Measurements from ENCODE around the gene ZNF577.
"Not testable (repeated sequence)": the region's sequence is repeated elsewhere in the genome, so short reads cannot be mapped to it uniquely, and the experiment has no call there.

The ZNF577 gene

DNA sequence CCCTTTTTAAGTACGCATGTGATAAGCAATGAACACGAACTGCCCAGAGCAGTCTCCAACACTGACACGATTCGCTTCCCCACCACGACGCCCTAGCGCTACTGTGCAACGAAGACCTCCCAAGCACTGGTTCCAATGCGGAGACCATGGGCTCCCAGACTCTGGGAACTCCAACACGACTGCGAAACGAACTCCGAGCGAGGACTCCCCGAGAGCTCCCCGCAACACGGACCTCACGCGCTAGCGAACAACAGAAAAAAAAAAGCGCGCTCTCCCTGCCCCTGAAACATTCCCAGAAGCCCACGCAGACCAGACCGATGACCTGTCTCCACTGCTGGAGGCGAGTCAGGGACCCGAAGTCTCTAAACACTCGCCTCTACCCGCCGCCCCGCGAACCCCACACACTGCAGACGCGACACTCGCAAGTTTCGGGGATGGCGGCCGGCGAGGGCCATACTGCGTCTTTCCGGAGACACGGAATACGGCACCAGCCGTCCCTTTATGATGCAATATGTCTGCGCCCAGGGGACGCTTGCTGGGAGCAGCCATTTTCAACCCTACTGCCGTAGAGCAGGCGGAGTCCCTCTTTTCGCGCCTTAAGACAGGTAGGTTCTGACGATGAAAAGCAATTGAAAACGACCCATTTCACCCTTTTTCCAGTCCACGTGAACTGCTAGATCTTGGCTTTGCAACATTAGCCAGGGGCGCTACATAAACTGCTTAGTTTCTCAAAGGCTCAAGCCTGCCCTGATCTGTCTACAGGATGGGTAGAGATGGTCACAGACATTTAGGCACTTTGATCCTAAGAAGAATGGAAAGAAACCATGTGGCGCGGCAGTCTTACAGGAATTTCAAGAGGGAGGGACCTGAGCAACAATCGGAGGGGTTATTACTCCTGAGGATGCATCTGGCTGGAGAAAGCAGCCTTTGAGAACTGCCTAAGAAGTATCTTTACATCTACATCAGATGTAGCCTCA lies at the start of gene ZNF577:
Gene ZNF577 (minus strand): TSS at position 430 of the 977 bp plus-strand sequence. CDS start 7,569 bp downstream, outside the sequence.
- no peak for DNase-seq

DNA sequence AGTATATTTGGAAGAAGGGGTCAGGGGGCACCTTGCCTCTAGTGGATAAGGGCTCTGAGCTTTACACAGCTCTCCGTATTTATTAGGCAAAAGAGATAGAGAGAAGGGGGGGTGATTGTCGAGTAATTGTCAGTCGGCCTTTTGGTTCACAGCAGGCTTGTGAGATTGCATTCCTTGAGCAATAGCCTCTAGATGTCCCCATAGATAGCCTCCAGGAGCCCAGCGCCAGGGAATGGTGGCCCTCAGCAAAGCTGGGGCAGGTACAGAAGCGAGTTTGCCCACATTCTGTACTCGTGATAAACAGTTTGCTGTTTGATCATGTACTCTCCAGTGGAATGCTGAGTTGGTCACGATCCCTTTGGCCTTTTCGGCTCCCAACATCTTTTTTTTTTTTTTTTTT lies 44.2 kb upstream of the ZNF577 start:
- no peak for DNase-seq

DNA sequence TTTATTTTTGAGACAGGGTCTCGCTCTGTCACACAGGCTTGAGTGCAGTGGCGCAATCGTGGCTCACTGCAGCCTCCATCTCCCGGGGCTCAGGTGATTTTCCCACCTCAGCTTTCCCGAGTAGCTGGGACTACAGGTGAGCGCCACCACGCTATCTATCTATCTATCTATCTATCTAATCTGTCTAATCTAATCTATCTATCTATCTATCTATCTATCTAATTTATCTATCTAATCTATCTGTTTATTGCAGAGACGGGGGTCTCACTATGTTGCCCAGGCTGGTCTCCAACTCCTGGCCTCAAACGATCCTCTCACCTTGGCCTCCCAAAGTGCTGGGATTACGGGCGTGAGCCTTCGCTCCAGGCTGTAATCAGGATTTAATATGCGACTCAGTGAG lies 40.1 kb upstream of the ZNF577 start:
- DNase-seq, result no peak

DNA sequence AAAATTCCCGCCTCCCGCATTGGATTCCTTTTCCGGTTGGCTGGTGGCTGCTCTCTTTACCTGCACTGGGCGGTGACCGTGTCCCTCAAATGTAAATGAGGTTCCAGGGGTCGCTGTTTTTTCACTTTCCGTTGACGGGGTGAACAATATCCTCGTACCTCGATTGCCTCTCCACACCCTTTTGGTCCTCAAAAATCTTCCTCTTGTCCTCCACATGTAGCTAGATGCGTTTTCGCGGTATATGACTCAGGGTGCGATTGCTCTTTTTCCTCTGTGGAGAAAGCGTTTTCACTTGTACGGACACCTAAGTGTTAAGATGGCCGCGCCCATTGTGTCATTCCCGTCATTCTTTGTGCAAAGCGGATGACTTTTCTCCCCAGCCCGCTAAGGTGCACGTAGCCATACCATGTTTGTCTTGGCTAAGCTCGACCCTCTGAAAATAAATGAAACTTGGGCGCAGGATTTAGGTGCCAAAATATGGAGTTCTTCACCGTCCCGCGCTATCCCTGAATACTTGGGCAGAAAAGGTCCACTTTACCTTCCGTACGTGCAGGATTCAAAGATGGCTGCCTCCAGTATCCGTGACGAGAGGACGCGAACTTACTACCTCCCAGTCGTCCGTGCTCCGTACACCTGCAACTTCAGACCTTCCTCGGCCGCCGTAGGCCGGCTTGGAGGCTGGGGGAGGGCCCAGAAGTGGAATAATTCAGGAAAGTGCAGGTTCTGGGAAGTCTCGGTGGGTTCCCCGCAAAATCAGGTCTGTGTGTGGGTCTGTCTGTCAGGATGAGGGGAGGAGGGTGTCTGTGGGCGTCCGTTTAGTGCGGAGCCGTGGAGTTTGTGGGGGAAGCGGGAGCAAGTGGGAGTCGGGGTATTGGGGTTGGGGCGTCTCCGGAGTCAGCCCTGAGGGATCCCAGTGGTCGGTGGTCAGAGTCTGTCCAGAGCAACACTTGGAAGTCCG lies 39.3 kb upstream of the ZNF577 start, which contains the start of gene ZNF613:
Gene ZNF613 (plus strand): TSS at position 689 of the 958 bp plus-strand sequence. CDS start 8,749 bp downstream, outside the sequence.
- peak; percentile 73 for DNase-seq

DNA sequence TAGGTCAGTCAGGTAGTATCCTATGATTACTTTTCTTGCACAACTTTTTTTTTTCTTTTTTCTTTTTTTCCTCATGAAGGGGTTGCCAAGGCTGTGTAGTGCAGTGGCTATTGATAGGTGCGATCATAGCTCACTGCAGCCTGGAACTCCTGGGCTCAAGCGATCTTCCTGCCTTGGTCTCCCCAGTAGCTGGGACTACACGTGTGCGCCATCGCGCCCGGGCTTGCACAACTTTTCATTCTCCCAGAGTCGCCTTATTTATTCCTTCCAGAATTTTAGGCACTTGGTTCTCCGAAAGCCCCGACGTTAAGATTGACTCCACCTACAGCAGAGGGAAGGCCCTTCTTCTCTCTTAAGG lies 38.7 kb upstream of the ZNF577 start:
- no peak for DNase-seq

DNA sequence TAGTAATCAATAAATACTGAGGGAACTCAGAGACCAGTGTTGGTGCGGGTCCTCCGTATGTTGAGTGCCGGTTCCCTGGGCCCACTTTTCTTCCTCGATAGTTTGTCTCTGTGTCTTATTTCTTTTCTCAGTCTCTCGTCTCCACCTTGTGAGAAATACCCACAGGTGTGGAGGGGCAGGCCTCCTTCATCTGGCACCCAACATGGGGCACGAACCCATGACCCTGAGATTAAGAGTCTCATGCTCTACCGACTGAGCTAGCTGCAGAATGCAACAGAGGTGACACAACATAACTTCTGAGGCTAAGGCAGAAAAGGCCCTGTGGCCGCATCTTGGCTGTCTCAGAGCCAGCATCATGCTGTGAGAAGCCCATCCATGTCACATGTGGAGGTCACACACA lies 34.2 kb upstream of the ZNF577 start:
- no peak for DNase-seq

DNA sequence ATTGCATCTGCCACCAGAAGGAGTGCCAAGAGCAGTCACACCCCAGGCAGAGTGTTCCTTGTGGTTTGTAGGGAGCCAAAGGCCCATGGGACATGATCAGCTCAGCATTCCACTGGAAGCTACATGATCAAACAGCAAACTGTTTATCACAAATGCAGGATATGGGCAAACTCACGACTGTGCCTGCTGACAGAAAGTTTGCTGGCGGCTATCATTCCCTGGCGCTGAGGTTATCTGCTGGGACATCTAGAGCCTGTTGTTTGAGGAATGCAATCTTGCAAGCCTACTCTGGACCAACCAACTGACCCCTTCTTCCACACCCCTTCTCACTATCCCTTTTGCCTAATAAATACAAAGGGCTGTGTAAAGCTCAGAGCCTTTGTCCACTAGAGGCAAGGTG lies 31.9 kb upstream of the ZNF577 start:
- no peak for DNase-seq

DNA sequence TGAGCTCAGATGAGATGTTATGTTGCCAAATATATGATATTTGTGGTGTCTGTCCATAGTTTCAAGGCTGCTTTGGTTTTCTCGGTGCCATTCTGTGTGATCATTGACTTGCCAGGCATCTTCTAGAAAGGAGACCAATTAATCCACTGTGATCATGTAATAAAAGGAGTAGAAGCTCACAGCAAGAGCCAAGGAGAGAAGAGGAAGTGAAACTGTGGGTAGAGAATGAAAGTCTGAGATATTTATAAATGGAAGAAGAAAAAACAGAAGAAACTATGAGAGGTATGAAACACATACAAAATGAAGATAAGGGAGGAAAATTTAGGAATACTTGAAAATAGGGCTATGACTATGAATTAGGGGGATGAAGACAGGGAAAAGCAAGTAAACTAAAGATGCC lies 28.4 kb upstream of the ZNF577 start:
- DNase-seq, result no peak

DNA sequence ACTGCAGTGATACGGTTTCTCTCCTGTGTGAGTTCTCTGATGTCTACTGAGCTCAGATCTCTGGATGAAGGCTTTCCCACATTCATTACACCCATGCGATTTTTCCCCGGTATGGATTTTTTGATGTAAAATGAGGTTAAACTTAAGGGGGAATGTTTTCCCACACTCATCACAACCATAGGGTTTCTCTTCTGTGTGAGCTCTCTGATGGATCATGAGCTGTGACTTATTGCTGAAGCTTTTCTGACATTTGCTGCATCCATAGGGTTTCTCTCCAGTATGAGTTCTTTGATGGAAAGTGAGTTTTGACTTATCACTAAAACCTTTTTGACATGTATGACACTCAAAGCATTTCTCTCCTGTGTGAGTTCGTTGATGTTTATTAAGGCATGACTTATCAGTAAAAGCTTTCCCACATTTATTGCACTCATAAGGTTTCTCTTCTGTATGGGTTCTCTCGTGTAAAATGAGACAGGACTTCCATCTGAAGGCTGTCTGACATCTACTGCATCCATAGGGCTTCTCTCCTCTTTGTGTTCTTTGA lies 27.6 kb upstream of the ZNF577 start:
- no peak for DNase-seq

DNA sequence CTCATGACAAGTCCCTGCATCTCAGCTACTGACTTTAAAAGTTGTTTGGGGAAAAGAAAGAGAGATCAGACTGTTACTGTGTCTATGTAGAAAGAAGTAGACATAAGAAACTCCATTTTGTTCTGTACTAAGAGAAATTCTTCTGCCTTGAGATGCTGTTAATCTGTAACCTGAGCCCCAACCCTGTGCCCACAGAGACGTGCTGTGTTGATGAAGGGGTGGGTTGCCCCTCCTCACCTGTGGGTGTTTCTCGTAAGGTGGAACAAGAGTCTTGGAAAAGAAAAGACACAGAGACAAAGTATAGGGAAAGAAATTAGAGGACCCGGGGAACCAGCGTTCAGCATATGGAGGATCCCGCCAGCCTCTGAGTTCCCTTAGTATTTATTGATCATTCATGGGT lies 20.2 kb upstream of the ZNF577 start:
- DNase-seq, result not testable (repeated sequence)

DNA sequence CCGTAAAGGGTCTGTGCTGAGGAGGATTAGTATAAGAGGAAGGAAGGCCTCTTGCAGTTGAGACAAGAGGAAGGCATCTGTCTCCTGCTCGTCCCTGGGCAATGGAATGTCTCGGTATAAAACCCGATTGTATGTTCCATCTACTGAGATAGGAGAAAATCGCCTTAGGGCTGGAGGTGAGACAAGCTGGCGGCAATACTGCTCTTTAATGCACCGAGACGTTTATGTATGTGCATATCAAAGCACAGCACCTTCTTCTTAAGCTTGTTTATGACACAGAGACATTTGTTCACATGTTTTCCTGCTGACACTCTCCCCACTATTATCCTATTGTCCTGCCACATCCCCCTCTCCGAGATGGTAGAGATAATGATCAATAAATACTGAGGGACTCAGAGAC lies 18.4 kb upstream of the ZNF577 start:
- DNase-seq, result not testable (repeated sequence)

DNA sequence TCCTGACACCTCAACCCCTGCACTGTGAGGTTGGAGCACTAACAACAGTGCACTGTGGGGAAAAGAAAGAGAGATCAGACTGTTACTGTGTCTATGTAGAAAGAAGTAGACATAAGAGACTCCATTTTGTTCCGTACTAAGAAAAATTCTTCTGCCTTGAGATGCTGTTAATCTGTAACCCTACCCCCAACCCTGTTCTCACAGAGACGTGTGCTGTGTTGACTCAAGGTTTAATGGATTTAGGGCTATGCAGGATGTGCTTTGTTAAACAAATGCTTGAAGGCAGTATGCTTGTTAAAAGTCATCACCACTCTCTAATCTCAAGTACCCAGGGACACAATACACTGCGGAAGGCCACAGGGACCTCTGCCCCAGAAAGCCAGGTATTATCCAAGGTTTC lies 17.9 kb upstream of the ZNF577 start:
- DNase-seq, result not testable (repeated sequence)

DNA sequence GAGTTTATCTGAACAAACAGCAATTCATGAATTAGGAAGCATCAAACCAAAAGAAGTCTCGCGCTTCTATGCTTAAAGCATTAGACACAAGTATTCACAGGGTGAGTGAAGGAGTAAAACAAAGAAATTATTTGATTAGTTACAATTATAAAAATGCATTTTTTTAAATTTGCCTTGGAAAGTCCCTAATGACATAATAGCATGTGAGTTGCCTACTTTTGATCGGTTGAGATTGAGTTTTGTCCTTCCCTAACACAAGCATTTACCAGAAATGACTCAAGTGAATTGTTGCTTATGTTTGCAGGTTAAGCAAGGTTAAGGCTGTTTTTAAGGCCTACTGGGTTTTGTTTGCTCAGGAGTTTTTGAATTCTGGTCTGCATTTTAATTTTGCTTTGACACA lies 17.5 kb upstream of the ZNF577 start:
- DNase-seq, result no peak

DNA sequence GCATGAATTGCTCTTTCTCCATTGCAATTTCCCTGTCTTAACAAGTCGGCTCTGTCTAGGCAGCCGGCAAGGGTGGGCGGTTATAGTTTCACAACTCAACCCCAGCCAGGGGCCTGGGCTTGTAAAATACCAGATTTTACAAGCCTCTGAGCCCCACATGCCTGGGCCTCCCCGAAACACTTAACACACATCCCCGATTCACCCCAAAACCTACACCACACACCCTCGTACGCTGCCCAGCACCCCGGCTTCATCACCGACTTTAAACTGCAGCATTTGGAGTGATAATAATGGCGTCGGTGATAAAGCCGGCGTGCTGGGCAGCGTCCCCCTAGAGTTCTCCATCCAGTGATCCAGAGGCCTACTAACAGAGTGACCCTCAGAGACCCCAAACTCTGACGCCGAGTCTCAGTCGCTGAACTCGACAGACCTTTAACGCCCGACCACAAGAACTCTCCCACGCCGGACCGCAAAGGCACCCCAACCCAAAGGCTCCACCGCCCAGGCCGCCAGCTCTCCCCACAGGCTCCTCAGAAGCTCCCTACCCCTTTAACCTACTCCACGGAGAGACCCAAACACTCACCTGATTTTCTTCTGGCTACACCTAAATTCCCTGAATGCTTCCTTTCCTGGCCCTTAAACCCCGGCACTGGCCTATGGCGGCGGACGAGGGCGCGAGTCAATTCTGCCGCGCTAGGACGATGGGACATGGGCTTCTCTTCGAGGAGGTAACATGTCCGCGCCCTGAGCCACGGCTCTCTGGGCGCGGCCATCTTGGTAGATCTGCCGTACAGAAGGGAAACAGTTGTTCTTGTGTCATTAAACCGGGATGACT lies 16.8 kb upstream of the ZNF577 start, which contains the start of gene ZNF649:
Gene ZNF649 (minus strand): TSS at position 687 of the 835 bp plus-strand sequence. CDS start 4,910 bp downstream, outside the sequence.
- peak; percentile 70 for DNase-seq

DNA sequence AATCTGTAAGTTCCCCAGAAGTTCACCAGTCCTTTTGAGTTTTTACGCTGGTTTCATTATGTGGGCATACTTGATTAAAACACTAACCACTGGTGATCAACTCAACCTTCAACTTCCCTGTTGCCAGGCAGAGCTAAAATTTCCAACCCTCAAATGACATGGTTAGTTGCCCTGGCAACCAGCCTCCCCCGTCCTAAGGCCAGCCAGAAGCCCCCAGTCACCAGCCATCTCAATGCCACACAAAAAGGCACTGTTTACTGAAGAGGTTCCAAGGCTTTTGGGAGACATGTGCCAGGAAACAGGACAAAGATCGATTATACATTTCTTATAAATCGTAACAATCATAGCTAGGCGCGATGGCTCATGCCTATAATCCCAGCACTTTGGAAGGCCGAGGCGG lies 15.4 kb upstream of the ZNF577 start:
- DNase-seq, result no peak

DNA sequence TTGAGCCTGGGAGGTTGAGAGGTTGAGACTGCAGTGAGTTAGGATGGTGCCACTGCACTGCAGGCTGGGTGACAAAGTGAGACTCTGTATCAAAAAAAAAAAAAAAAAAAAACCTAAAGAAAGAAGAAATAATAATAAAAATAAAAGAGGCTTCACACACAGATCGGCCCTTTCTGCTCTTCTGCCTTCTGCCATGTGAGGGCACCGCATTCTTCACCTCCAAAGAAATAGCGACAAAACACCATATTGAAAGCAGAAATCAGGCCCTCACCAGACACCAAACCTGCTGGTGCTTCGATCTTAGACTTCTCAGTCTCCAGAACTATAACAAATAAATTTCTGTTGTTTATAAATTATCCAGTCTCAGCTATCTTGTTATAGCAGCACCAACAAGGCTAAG lies 14.1 kb upstream of the ZNF577 start:
- DNase-seq, result no peak

DNA sequence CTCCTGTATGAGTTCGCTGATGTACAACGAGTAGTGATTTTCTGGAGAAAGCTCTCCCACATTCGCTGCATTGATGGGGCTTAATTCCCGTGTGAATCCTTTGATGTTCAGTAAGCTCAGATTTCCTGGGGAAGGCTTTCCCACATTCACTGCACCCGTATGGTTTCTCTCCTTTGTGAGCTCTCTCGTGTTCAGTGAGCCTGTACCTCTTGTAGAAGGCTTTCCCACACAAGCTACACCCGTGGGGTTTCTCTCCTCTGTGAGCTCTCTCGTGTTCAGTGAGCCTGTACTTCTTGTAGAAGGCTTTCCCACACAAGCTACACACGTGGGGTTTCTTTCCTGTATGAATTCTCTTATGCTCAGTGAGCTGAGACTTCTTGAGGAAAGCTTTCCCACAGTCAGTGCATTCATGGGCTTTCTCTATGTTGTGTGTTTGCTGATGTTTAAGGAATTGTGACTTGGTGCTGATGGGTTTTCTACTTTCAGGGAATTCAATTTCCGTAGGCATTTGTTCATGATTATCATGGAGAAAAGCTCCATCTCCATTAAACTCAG lies 3.5 kb upstream of the ZNF577 start:
- no peak for DNase-seq

DNA sequence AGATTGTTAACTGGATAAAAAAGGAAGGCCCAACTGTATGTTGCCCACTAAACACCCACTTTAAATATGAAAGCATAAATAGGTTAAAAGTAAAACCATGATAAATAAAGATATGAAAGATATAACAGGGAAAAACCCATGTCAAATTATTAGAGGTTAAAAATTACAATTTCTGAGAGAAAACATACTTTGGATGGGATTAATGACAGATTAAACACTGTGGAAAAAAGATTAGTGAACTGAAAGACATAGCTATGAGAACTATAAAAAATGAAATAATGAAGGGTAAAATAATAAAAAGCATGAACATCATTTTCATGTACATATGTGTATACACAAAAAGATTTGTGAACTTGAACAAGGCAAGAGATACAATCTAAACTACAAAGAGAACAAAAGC lies 2.2 kb upstream of the ZNF577 start:
- no peak for DNase-seq

DNA sequence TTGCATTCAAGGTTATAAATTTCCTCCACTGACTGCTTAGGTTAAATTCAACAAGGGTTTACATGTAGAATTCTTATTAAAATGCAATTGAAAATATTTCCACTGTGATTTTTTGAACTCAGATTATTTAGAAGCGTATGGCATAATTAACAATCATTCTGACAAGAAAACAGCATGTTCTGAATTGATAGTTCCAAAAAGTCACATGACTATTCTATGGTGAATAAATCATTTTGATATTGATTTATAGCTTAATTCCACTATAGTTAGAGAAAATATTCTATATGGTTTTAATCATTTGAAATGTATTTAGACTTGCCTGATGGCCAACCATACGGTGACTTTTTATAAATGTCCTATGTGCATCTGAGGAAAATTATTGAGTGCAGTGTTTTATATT lies 3.0 kb downstream of the ZNF577 start:
- DNase-seq, result no peak

DNA sequence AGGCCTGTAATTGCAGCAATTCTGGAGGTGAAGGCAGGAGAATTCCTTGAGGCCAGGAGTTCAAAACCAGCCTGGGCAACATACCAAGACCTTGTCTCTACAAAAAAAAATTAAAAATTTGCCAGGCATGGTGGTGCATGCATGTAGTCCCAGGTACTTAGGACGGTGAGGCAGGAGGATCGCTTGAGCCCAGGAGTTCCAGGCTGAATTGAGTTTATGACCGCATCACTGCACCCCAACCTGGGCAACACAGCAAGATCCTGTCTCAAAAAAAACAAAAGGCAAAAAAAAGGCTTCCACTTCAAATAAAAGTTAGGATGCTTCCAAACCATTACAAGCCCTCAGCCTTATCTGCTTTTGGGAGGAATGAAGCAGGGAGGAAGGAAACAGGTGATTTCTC lies 5.2 kb downstream of the ZNF577 start:
- no peak for DNase-seq

DNA sequence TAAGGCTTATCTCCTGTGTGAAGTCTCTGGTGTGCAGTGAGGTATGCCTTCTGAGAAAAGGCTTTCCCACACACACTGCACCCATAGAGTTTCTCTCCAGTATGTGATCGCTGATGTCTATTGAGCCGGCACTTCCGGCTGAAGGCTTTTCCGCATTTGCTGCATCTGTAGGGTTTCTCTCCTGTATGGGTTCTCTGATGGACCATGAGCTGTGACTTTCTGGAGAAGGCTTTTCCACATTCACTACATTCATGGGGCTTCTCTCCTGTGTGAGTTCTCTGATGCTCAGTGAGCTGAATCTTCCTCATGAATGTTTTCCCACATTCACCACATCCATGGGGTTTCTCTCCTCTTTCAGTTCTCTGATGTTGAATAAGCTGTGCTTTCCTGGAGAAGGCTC lies 14.7 kb downstream of the ZNF577 start:
- DNase-seq, result no peak
